ENCODE measurements around the gene MAGOH. TPM values are rescaled to one million over a fixed set of nuclear protein-coding genes. Genes with fewer than 3 reads are reported as not detected.

MAGOH gene
- total and polyA plus RNA-seq, 2 experiments from 2014 or later = 21.9 to 34.3 TPM

- no peak for DNase-seq
- Histone ChIP-seq H3K27ac (no peak overlapping the region), H3K4me1 (ENCODE audit: insufficient read depth) (no peaks in the 10 kb centered on the region), H3K4me2 (ENCODE audit: unreplicated experiment) (no peak overlapping the region), H3K9me2 (ENCODE audit: insufficient read depth) (no peaks in the 10 kb centered on the region), H3K4me3 (no peak overlapping the region), H2AFZ (no peak overlapping the region), H4K20me1 (ENCODE audit: insufficient read depth) (no peaks in the 10 kb centered on the region), H3F3A (ENCODE audit: insufficient read depth) (no peaks in the 10 kb centered on the region), H3K9ac (no peak overlapping the region), H3K36me3 (ENCODE audit: low read depth) (no peaks in the 10 kb centered on the region), H3K9me3 (ENCODE audit: low read depth) (no peaks in the 10 kb centered on the region), H3K79me2 (ENCODE audit: insufficient read depth) (no peaks in the 10 kb centered on the region), H3K27me3 (replicated peaks; ENCODE audit: insufficient read depth) (no peaks in the 10 kb centered on the region)
- in situ Hi-C loops (cut with MboI) = no loop called here
- 62 to 63% methylated on average over 1 of the region's 1 CpG for WGBS, 2 experiments (ENCODE audit: low coverage in 1 of 2, low lambda C conversion rate in 2 of 2, missing lambda C conversion rate in 2 of 2)
- TF ChIP-seq EZH2 (IDR thresholded peaks at IDR 0.05; ENCODE audit: insufficient read depth, poor library complexity, severe bottlenecking) = no peak
- no peak for TF ChIP-seq EZH2phosphoT487 (IDR thresholded peaks at IDR 0.05; ENCODE audit: insufficient read depth, low read depth)
Measured at GRCh38 chr1:53270107-53270506, 31.8 kb upstream of the MAGOH start.

- Histone ChIP-seq H2AFZ (no peak overlapping the region), H3K9me3 (ENCODE audit: low read depth) (no peaks in the 10 kb centered on the region), H3K4me1 (ENCODE audit: insufficient read depth) (no peaks in the 10 kb centered on the region), H3K4me2 (ENCODE audit: unreplicated experiment) (no peak overlapping the region), H3K9ac (no peak overlapping the region), H3K27ac (no peak overlapping the region), H4K20me1 (ENCODE audit: insufficient read depth) (no peaks in the 10 kb centered on the region), H3K36me3 (ENCODE audit: low read depth) (no peaks in the 10 kb centered on the region), H3K27me3 (replicated peaks; ENCODE audit: insufficient read depth) (no peaks in the 10 kb centered on the region), H3K4me3 (no peak overlapping the region), H3K9me2 (ENCODE audit: insufficient read depth) (no peaks in the 10 kb centered on the region), H3K79me2 (ENCODE audit: insufficient read depth) (no peaks in the 10 kb centered on the region), H3F3A (ENCODE audit: insufficient read depth) (no peaks in the 10 kb centered on the region)
- in situ Hi-C loops (cut with MboI) = no loop called here
- DNase-seq = no peak
- no peak for TF ChIP-seq EZH2 (IDR thresholded peaks at IDR 0.05; ENCODE audit: insufficient read depth, poor library complexity, severe bottlenecking)
- TF ChIP-seq EZH2phosphoT487 (IDR thresholded peaks at IDR 0.05; ENCODE audit: insufficient read depth, low read depth) = no peak
Measured at GRCh38 chr1:53267761-53268160, 29.4 kb upstream of the MAGOH start.

- no peak overlapping the region for H3K9ac ChIP-seq
- H3K4me3 ChIP-seq = no peak overlapping the region
- no peaks in the 10 kb centered on the region for H3K4me1 ChIP-seq (ENCODE audit: insufficient read depth)
- H2AFZ ChIP-seq = no peak overlapping the region
- H3K79me2 ChIP-seq (ENCODE audit: insufficient read depth) = no peaks in the 10 kb centered on the region
- no peaks in the 10 kb centered on the region for H3K9me2 ChIP-seq (ENCODE audit: insufficient read depth)
- no peaks in the 10 kb centered on the region for H3F3A ChIP-seq (ENCODE audit: insufficient read depth)
- no peaks in the 10 kb centered on the region for H3K9me3 ChIP-seq (ENCODE audit: low read depth)
- no peaks in the 10 kb centered on the region for H3K36me3 ChIP-seq (ENCODE audit: low read depth)
- in situ Hi-C loops (cut with MboI) = no loop called here
- no peaks in the 10 kb centered on the region for H3K27me3 ChIP-seq (replicated peaks; ENCODE audit: insufficient read depth)
- H4K20me1 ChIP-seq (ENCODE audit: insufficient read depth) = no peaks in the 10 kb centered on the region
- no peak overlapping the region for H3K27ac ChIP-seq
- no peak overlapping the region for H3K4me2 ChIP-seq (ENCODE audit: unreplicated experiment)
- peak; percentile 23 for DNase-seq
- TF ChIP-seq EZH2phosphoT487 (IDR thresholded peaks at IDR 0.05; ENCODE audit: insufficient read depth, low read depth) (no peak), EZH2 (IDR thresholded peaks at IDR 0.05; ENCODE audit: insufficient read depth, poor library complexity, severe bottlenecking) (no peak)
Measured at GRCh38 chr1:53266038-53266437, 27.7 kb upstream of the MAGOH start.

- no peak overlapping the region for H3K9ac ChIP-seq
- WGBS, 2 experiments (ENCODE audit: low coverage in 1 of 2, low lambda C conversion rate in 2 of 2, missing lambda C conversion rate in 2 of 2) = 82 to 92% methylated on average over 4 of the region's 4 CpGs
- H3K4me3 ChIP-seq = no peak overlapping the region
- no peak overlapping the region for H3K27ac ChIP-seq
- H3K9me3 ChIP-seq (ENCODE audit: low read depth) = no peaks in the 10 kb centered on the region
- H3K4me1 ChIP-seq (ENCODE audit: insufficient read depth) = no peaks in the 10 kb centered on the region
- H4K20me1 ChIP-seq (ENCODE audit: insufficient read depth) = no peaks in the 10 kb centered on the region
- no peaks in the 10 kb centered on the region for H3K79me2 ChIP-seq (ENCODE audit: insufficient read depth)
- no peaks in the 10 kb centered on the region for H3K36me3 ChIP-seq (ENCODE audit: low read depth)
- H2AFZ ChIP-seq = no peak overlapping the region
- H3F3A ChIP-seq (ENCODE audit: insufficient read depth) = no peaks in the 10 kb centered on the region
- peak; percentile 28 for DNase-seq
- in situ Hi-C loops (cut with MboI) = no loop called here
- H3K27me3 ChIP-seq (replicated peaks; ENCODE audit: insufficient read depth) = no peaks in the 10 kb centered on the region
- no peaks in the 10 kb centered on the region for H3K9me2 ChIP-seq (ENCODE audit: insufficient read depth)
- no peak overlapping the region for H3K4me2 ChIP-seq (ENCODE audit: unreplicated experiment)
- no peak for TF ChIP-seq EZH2phosphoT487 (IDR thresholded peaks at IDR 0.05; ENCODE audit: insufficient read depth, low read depth)
- TF ChIP-seq EZH2 (IDR thresholded peaks at IDR 0.05; ENCODE audit: insufficient read depth, poor library complexity, severe bottlenecking) = no peak
Measured at GRCh38 chr1:53265581-53265980, 27.3 kb upstream of the MAGOH start.

- H3K9ac ChIP-seq = no peak overlapping the region
- H3K9me3 ChIP-seq (ENCODE audit: low read depth) = no peaks in the 10 kb centered on the region
- no peaks in the 10 kb centered on the region for H3K79me2 ChIP-seq (ENCODE audit: insufficient read depth)
- no peak overlapping the region for H3K4me2 ChIP-seq (ENCODE audit: unreplicated experiment)
- in situ Hi-C loops (cut with MboI) = no loop called here
- H3K9me2 ChIP-seq (ENCODE audit: insufficient read depth) = no peaks in the 10 kb centered on the region
- H4K20me1 ChIP-seq (ENCODE audit: insufficient read depth) = no peaks in the 10 kb centered on the region
- H3K4me3 ChIP-seq = no peak overlapping the region
- H2AFZ ChIP-seq = no peak overlapping the region
- H3F3A ChIP-seq (ENCODE audit: insufficient read depth) = no peaks in the 10 kb centered on the region
- no peaks in the 10 kb centered on the region for H3K27me3 ChIP-seq (replicated peaks; ENCODE audit: insufficient read depth)
- DNase-seq = no peak
- no peaks in the 10 kb centered on the region for H3K36me3 ChIP-seq (ENCODE audit: low read depth)
- H3K4me1 ChIP-seq (ENCODE audit: insufficient read depth) = no peaks in the 10 kb centered on the region
- TF ChIP-seq EZH2 (IDR thresholded peaks at IDR 0.05; ENCODE audit: insufficient read depth, poor library complexity, severe bottlenecking) = no peak
- no peak for TF ChIP-seq EZH2phosphoT487 (IDR thresholded peaks at IDR 0.05; ENCODE audit: insufficient read depth, low read depth)
- 99 to 100% methylated on average over 11 of the region's 11 CpGs for WGBS, 2 experiments (ENCODE audit: low coverage in 1 of 2, low lambda C conversion rate in 2 of 2, missing lambda C conversion rate in 2 of 2)
- no peak overlapping the region for H3K27ac ChIP-seq
Measured at GRCh38 chr1:53264048-53264447, 25.7 kb upstream of the MAGOH start.

Measured in GM23248 (cell line).